ENCODE measurements around the gene MAD1L1. TPM values are rescaled to one million over a fixed set of nuclear protein-coding genes. Genes with fewer than 3 reads are reported as not detected.

MAD1L1 gene
- total and polyA plus RNA-seq, 2 of the 13 experiments (the other 11 are each of a cell fraction or from before 2014, with no cell fraction given): 17.4 to 64.7 TPM

DNA sequence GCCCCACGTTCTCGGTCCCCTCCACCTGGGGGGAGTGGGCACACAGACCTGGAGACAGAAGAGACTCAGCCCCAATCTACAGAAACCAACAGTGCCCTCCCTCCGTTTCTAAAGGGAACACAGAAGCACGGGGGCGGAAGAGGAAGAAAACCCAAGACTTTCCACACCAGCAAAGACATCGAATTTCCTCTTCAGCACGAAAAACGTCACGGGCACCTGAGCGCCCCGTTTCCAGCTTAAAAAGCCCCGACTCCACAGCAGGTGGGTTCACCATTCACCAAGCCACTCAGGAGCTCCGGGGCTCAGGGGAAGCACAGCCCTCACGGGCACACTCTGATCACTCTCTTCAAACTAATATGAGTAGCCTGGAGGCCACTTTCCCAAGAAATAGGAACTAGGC, 28.9 kb upstream of the MAD1L1 start:
- FAIRE-seq (no peak), DNase-seq (ENCODE audit: low spot score) (no peak), ATAC-seq (no peak)
- Histone ChIP-seq H2AFZ (ENCODE audit: low read length) (no peak overlapping the region), H4K20me1 (ENCODE audit: insufficient read depth, low read length) (no peaks in the 10 kb centered on the region), H3K4me3 (replicated peaks in 1 of 3; ENCODE audit: insufficient read depth in 1 of 3, low read depth in 2 of 3, low read length in 3 of 3) (no peak overlapping the region), H3K27me3 (ENCODE audit: control insufficient read depth in 1 of 2, insufficient read depth in 2 of 2, low read length in 2 of 2) (no peaks in the 10 kb centered on the region), H3K9me3 (ENCODE audit: low read length) (no peaks in the 10 kb centered on the region), H3K27ac (ENCODE audit: extremely low read length, insufficient read depth, low read length) (no peak overlapping the region), H3K4me1 (ENCODE audit: insufficient read depth, low read length) (0 out of 2 replicates have a peak, but pooled peaks cover 5% of the 10 kb centered on the region), H3K9ac (ENCODE audit: insufficient read depth, low read depth, low read length) (no peak overlapping the region), H3K79me2 (ENCODE audit: insufficient read depth, low read length) (no peaks in the 10 kb centered on the region), H3K36me3 (replicated peaks in 1 of 2; ENCODE audit: control insufficient read depth in 1 of 2, insufficient read depth in 2 of 2, low read length in 2 of 2) (peaks cover 2 to 23% of the 10 kb centered on the region in 2 experiments; a peak in 2 of 5 replicates), H3K4me2 (ENCODE audit: low read depth, low read length) (no peak overlapping the region)
- in situ Hi-C loops (cut with HindIII; ENCODE audit: extremely low pct_ligation_motif_present, low pct_unique_long_range_greater_than_20kb): no loop called here
- WGBS (ENCODE audit: low lambda C conversion rate): 93% methylated on average over 12 of the region's 14 CpGs
- CTCF ChIA-PET (ENCODE audit: low intra/inter-chr PET ratio, low total read pairs): no interaction called here
- no TSS peak for BruUV-seq (replicated peaks)
- POLR2A ChIA-PET: no interaction called here
- intact Hi-C loops (cut with micrococcal nuclease; ENCODE audit: unreplicated experiment): no loop called here
- TF ChIP-seq, protein P1, sequence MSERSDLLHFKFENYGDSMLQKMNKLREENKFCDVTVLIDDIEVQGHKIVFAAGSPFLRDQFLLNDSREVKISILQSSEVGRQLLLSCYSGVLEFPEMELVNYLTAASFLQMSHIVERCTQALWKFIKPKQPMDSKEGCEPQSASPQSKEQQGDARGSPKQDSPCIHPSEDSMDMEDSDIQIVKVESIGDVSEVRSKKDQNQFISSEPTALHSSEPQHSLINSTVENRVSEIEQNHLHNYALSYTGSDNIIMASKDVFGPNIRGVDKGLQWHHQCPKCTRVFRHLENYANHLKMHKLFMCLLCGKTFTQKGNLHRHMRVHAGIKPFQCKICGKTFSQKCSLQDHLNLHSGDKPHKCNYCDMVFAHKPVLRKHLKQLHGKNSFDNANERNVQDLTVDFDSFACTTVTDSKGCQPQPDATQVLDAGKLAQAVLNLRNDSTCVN (CRISPR knock-in tag; IDR thresholded peaks at IDR 0.05; ENCODE audit: borderline replicate concordance): no peak
- TF ChIP-seq, protein P2, sequence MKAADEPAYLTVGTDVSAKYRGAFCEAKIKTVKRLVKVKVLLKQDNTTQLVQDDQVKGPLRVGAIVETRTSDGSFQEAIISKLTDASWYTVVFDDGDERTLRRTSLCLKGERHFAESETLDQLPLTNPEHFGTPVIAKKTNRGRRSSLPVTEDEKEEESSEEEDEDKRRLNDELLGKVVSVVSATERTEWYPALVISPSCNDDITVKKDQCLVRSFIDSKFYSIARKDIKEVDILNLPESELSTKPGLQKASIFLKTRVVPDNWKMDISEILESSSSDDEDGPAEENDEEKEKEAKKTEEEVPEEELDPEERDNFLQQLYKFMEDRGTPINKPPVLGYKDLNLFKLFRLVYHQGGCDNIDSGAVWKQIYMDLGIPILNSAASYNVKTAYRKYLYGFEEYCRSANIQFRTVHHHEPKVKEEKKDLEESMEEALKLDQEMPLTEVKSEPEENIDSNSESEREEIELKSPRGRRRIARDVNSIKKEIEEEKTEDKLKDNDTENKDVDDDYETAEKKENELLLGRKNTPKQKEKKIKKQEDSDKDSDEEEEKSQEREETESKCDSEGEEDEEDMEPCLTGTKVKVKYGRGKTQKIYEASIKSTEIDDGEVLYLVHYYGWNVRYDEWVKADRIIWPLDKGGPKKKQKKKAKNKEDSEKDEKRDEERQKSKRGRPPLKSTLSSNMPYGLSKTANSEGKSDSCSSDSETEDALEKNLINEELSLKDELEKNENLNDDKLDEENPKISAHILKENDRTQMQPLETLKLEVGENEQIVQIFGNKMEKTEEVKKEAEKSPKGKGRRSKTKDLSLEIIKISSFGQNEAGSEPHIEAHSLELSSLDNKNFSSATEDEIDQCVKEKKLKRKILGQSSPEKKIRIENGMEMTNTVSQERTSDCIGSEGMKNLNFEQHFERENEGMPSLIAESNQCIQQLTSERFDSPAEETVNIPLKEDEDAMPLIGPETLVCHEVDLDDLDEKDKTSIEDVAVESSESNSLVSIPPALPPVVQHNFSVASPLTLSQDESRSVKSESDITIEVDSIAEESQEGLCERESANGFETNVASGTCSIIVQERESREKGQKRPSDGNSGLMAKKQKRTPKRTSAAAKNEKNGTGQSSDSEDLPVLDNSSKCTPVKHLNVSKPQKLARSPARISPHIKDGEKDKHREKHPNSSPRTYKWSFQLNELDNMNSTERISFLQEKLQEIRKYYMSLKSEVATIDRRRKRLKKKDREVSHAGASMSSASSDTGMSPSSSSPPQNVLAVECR (CRISPR knock-in tag; IDR thresholded peaks at IDR 0.05; ENCODE audit: borderline replicate concordance): no peak
- TF ChIP-seq MED13 (CRISPR knock-in tag; IDR thresholded peaks at IDR 0.05): no peak
- TF ChIP-seq KLF12 (CRISPR knock-in tag; IDR thresholded peaks at IDR 0.05; ENCODE audit: borderline replicate concordance): no peak
- TF ChIP-seq, protein P3, sequence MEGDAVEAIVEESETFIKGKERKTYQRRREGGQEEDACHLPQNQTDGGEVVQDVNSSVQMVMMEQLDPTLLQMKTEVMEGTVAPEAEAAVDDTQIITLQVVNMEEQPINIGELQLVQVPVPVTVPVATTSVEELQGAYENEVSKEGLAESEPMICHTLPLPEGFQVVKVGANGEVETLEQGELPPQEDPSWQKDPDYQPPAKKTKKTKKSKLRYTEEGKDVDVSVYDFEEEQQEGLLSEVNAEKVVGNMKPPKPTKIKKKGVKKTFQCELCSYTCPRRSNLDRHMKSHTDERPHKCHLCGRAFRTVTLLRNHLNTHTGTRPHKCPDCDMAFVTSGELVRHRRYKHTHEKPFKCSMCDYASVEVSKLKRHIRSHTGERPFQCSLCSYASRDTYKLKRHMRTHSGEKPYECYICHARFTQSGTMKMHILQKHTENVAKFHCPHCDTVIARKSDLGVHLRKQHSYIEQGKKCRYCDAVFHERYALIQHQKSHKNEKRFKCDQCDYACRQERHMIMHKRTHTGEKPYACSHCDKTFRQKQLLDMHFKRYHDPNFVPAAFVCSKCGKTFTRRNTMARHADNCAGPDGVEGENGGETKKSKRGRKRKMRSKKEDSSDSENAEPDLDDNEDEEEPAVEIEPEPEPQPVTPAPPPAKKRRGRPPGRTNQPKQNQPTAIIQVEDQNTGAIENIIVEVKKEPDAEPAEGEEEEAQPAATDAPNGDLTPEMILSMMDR (CRISPR knock-in tag; IDR thresholded peaks at IDR 0.05): no peak
- no peak for TF ChIP-seq PITX1 (CRISPR knock-in tag; IDR thresholded peaks at IDR 0.05)
- TF ChIP-seq SMYD3 (CRISPR knock-in tag; IDR thresholded peaks at IDR 0.05): no peak
- no peak for TF ChIP-seq SIX1 (CRISPR knock-in tag; IDR thresholded peaks at IDR 0.05; ENCODE audit: borderline replicate concordance)
- TF ChIP-seq, protein P4, sequence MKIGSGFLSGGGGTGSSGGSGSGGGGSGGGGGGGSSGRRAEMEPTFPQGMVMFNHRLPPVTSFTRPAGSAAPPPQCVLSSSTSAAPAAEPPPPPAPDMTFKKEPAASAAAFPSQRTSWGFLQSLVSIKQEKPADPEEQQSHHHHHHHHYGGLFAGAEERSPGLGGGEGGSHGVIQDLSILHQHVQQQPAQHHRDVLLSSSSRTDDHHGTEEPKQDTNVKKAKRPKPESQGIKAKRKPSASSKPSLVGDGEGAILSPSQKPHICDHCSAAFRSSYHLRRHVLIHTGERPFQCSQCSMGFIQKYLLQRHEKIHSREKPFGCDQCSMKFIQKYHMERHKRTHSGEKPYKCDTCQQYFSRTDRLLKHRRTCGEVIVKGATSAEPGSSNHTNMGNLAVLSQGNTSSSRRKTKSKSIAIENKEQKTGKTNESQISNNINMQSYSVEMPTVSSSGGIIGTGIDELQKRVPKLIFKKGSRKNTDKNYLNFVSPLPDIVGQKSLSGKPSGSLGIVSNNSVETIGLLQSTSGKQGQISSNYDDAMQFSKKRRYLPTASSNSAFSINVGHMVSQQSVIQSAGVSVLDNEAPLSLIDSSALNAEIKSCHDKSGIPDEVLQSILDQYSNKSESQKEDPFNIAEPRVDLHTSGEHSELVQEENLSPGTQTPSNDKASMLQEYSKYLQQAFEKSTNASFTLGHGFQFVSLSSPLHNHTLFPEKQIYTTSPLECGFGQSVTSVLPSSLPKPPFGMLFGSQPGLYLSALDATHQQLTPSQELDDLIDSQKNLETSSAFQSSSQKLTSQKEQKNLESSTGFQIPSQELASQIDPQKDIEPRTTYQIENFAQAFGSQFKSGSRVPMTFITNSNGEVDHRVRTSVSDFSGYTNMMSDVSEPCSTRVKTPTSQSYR (CRISPR knock-in tag; IDR thresholded peaks at IDR 0.05; ENCODE audit: borderline replicate concordance): no peak
- TF ChIP-seq, protein P5, sequence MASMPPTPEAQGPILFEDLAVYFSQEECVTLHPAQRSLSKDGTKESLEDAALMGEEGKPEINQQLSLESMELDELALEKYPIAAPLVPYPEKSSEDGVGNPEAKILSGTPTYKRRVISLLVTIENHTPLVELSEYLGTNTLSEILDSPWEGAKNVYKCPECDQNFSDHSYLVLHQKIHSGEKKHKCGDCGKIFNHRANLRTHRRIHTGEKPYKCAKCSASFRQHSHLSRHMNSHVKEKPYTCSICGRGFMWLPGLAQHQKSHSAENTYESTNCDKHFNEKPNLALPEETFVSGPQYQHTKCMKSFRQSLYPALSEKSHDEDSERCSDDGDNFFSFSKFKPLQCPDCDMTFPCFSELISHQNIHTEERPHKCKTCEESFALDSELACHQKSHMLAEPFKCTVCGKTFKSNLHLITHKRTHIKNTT (CRISPR knock-in tag; IDR thresholded peaks at IDR 0.05): no peak
- no peak for TF ChIP-seq MIXL1 (CRISPR knock-in tag; IDR thresholded peaks at IDR 0.05)
- TF ChIP-seq TRIM24 (CRISPR knock-in tag; IDR thresholded peaks at IDR 0.05): no peak
- TF ChIP-seq SALL1 (CRISPR knock-in tag; IDR thresholded peaks at IDR 0.05): no peak
- no peak for TF ChIP-seq ASH2L (IDR thresholded peaks at IDR 0.05; ENCODE audit: insufficient read length, low read depth, low read length)

All from HepG2 (cell line).